Measurements from ENCODE around the gene TCF7L1.

- TF ChIP-seq ZFX (CRISPR knock-in tag; IDR thresholded peaks at IDR 0.05) = no peak
- no peak for TF ChIP-seq ZNF217 (CRISPR knock-in tag; IDR thresholded peaks at IDR 0.05)
- no peak for TF ChIP-seq ELF1 (tag; IDR thresholded peaks at IDR 0.05)
- TF ChIP-seq CTCF (IDR thresholded peaks at IDR 0.05 in 2 of 3, conservative IDR thresholded peaks at IDR 0.05 in 1 of 3; ENCODE audit: insufficient read depth in 2 of 3, low read depth in 1 of 3, low read length in 3 of 3) = no peak
- TF ChIP-seq FOSL1 (tag; conservative IDR thresholded peaks at IDR 0.05) = no peak
These were observed 101.7 kb downstream of the TCF7L1 start for GRCh38 chr2:85234868-85235267.

Measured in K562 (cell line).